HepG2 (cell line): ENCODE data around the gene BRD3. TPM values are rescaled to one million over a fixed set of nuclear protein-coding genes. Genes with fewer than 3 reads are reported as not detected.

Source experiments
- BATF2 ChIP-seq: sonication (generic); formaldehyde crosslinking; IDR thresholded peaks from 2 replicates; pipeline ENCODE4 v1.8.0; 2022; ENCODE audit warnings: mild to moderate bottlenecking, missing genetic modification reagents, moderate library complexity
- MED1 ChIP-seq: sonication (generic); formaldehyde crosslinking; IDR thresholded peaks from 2 replicates; pipeline ENCODE4 v1.4.0; 2020; ENCODE audit warnings: missing genetic modification reagents
- RBM39 ChIP-seq: fragments of 200-400 bp; formaldehyde crosslinking; IDR thresholded peaks from one replicate; pipeline ENCODE4 v1.6.1; 2018; ENCODE audit warnings: antibody characterized with exemption, mild to moderate bottlenecking, low read depth, low read length; ENCODE audit not compliant: poor library complexity, severe bottlenecking
- REL ChIP-seq: sonication (generic); formaldehyde crosslinking; conservative IDR thresholded peaks from 2 replicates; pipeline ENCODE4 v1.8.0; 2022; ENCODE audit warnings: mild to moderate bottlenecking, missing genetic modification reagents, moderate library complexity
- ZBTB40 ChIP-seq, 2 experiments: fragments of 450-650 bp in 1 of 2; sonication (generic) in 1 of 2; formaldehyde crosslinking in 1 of 2; IDR thresholded peaks; 2 replicates each; pipeline versions ENCODE4 v1.6.1 to v1.8.0; 2016 to 2022; ENCODE audit warnings: antibody characterized with exemption in 1 of 2, mild to moderate bottlenecking in 1 of 2, missing genetic modification reagents in 1 of 2
- ZNF878 ChIP-seq: sonication (generic); formaldehyde crosslinking; IDR thresholded peaks from 2 replicates; pipeline ENCODE4 v1.8.1; 2023; ENCODE audit warnings: mild to moderate bottlenecking, missing genetic modification reagents, moderate library complexity
- polyA plus RNA-seq, 8 experiments: library from polyadenylated mRNA; depleted of rRNA in 3 of 8; stranded (reverse) in 7 of 8; unstranded in 1 of 8; fragments of >200 nt; fragmentation: Illumina TruSeq in 4 of 8; extraction: Trizol in 4 of 8; gene quantifications; 2 replicates each; pipeline versions ENCODE4 v1.2.1 to v1.2.3, GENCODE V29; 2011 to 2016; ENCODE audit warnings: low read depth in 4 of 8, missing spikeins in 1 of 8, mixed read lengths in 1 of 8; ENCODE audit not compliant: insufficient read depth in 1 of 8
- total RNA-seq, 5 experiments: library from RNA; depleted of rRNA; stranded (reverse); fragments of >200 nt; fragmentation: Illumina TruSeq; extraction: Trizol; gene quantifications; 2 replicates each; pipeline ENCODE4 v1.2.3, GENCODE V29; 2016; ENCODE audit warnings: low read depth in 1 of 5
- TF ChIP-seq, protein P1 (sequence below): sonication (generic); formaldehyde crosslinking; IDR thresholded peaks from 2 replicates; pipeline ENCODE4 v1.4.0; 2020; ENCODE audit warnings: missing genetic modification reagents, borderline replicate concordance
- TF ChIP-seq, protein P2 (sequence below): sonication (generic); formaldehyde crosslinking; IDR thresholded peaks from 2 replicates; pipeline ENCODE4 v1.4.0; 2020; ENCODE audit warnings: missing genetic modification reagents

The BRD3 gene
- total and polyA plus RNA-seq, 2 of the 13 experiments (the other 11 are each of a cell fraction or from before 2014, with no cell fraction given) = 5.9 to 12.9 TPM

GRCh38 chr9:134057751-134058701, 9.8 kb downstream of the BRD3 start (continued):
- no peak for TF ChIP-seq ZBTB40 (IDR thresholded peaks at IDR 0.05)
- TF ChIP-seq ZBTB40 (CRISPR knock-in tag; IDR thresholded peaks at IDR 0.05) = peak; percentile 39; the same call in 1 of the 2 replicates
- 0 out of 2 replicates have a peak, but pooled peaks have one; percentile 44 for TF ChIP-seq REL (CRISPR knock-in tag)
- TF ChIP-seq, protein P1, sequence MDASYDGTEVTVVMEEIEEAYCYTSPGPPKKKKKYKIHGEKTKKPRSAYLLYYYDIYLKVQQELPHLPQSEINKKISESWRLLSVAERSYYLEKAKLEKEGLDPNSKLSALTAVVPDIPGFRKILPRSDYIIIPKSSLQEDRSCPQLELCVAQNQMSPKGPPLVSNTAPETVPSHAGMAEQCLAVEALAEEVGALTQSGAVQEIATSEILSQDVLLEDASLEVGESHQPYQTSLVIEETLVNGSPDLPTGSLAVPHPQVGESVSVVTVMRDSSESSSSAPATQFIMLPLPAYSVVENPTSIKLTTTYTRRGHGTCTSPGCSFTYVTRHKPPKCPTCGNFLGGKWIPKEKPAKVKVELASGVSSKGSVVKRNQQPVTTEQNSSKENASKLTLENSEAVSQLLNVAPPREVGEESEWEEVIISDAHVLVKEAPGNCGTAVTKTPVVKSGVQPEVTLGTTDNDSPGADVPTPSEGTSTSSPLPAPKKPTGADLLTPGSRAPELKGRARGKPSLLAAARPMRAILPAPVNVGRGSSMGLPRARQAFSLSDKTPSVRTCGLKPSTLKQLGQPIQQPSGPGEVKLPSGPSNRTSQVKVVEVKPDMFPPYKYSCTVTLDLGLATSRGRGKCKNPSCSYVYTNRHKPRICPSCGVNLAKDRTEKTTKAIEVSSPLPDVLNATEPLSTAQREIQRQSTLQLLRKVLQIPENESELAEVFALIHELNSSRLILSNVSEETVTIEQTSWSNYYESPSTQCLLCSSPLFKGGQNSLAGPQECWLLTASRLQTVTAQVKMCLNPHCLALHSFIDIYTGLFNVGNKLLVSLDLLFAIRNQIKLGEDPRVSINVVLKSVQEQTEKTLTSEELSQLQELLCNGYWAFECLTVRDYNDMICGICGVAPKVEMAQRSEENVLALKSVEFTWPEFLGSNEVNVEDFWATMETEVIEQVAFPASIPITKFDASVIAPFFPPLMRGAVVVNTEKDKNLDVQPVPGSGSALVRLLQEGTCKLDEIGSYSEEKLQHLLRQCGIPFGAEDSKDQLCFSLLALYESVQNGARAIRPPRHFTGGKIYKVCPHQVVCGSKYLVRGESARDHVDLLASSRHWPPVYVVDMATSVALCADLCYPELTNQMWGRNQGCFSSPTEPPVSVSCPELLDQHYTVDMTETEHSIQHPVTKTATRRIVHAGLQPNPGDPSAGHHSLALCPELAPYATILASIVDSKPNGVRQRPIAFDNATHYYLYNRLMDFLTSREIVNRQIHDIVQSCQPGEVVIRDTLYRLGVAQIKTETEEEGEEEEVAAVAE = no peak
- no peak for TF ChIP-seq RBM39
- TF ChIP-seq BATF2 (CRISPR knock-in tag) = no peak
- peak; percentile 62 for TF ChIP-seq ZNF878 (CRISPR knock-in tag)
- TF ChIP-seq MED1 (CRISPR knock-in tag) = peak; percentile 88
- TF ChIP-seq, protein P2, sequence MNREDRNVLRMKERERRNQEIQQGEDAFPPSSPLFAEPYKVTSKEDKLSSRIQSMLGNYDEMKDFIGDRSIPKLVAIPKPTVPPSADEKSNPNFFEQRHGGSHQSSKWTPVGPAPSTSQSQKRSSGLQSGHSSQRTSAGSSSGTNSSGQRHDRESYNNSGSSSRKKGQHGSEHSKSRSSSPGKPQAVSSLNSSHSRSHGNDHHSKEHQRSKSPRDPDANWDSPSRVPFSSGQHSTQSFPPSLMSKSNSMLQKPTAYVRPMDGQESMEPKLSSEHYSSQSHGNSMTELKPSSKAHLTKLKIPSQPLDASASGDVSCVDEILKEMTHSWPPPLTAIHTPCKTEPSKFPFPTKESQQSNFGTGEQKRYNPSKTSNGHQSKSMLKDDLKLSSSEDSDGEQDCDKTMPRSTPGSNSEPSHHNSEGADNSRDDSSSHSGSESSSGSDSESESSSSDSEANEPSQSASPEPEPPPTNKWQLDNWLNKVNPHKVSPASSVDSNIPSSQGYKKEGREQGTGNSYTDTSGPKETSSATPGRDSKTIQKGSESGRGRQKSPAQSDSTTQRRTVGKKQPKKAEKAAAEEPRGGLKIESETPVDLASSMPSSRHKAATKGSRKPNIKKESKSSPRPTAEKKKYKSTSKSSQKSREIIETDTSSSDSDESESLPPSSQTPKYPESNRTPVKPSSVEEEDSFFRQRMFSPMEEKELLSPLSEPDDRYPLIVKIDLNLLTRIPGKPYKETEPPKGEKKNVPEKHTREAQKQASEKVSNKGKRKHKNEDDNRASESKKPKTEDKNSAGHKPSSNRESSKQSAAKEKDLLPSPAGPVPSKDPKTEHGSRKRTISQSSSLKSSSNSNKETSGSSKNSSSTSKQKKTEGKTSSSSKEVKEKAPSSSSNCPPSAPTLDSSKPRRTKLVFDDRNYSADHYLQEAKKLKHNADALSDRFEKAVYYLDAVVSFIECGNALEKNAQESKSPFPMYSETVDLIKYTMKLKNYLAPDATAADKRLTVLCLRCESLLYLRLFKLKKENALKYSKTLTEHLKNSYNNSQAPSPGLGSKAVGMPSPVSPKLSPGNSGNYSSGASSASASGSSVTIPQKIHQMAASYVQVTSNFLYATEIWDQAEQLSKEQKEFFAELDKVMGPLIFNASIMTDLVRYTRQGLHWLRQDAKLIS (CRISPR knock-in tag) = no peak
